ENCODE measurements around the gene CDK19.

DNA sequence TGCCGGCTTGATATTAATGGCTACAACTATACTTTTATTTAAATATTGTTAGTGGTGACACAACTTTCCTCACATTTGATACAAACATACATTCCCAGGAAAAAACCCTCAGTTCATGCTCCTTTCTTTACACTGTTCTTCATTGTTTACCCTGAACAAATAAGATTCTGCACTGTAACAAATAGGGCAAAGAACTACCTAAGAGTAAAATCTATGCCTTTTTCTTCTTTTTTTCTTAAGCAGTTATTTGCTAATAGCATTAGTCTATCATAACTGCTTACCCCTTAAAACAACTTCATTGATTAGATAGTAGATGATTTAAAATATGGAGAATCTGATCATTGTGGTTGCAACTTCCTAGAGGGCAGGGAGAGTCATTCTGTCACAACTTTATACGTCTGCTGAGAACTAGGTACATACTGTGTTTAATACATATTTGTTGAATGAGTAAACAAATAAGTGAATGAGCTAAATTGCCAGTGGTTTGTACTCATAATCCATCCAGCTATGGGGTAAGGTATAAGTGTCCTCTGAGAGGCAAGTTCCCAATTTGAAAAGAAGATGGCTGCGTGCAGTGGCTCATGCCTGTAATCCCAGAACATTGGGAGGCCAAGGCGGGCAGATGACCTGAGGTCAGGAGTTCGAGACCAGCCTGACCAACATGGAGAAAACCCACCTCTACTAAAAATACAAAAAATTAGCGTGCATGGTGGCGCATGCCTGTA lies 161.0 kb downstream of the CDK19 start:
- TF ChIP-seq, protein P1, sequence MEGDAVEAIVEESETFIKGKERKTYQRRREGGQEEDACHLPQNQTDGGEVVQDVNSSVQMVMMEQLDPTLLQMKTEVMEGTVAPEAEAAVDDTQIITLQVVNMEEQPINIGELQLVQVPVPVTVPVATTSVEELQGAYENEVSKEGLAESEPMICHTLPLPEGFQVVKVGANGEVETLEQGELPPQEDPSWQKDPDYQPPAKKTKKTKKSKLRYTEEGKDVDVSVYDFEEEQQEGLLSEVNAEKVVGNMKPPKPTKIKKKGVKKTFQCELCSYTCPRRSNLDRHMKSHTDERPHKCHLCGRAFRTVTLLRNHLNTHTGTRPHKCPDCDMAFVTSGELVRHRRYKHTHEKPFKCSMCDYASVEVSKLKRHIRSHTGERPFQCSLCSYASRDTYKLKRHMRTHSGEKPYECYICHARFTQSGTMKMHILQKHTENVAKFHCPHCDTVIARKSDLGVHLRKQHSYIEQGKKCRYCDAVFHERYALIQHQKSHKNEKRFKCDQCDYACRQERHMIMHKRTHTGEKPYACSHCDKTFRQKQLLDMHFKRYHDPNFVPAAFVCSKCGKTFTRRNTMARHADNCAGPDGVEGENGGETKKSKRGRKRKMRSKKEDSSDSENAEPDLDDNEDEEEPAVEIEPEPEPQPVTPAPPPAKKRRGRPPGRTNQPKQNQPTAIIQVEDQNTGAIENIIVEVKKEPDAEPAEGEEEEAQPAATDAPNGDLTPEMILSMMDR (IDR thresholded peaks at IDR 0.05; ENCODE audit: insufficient read depth, low read depth, low read length) = no peak
- no peak for TF ChIP-seq EZH2 (IDR thresholded peaks at IDR 0.05; ENCODE audit: insufficient read depth, low read length)

Data from astrocyte (in vitro differentiated cells and primary cell).